Measurements from ENCODE around the gene HECTD3.

Gene HECTD3

DNA sequence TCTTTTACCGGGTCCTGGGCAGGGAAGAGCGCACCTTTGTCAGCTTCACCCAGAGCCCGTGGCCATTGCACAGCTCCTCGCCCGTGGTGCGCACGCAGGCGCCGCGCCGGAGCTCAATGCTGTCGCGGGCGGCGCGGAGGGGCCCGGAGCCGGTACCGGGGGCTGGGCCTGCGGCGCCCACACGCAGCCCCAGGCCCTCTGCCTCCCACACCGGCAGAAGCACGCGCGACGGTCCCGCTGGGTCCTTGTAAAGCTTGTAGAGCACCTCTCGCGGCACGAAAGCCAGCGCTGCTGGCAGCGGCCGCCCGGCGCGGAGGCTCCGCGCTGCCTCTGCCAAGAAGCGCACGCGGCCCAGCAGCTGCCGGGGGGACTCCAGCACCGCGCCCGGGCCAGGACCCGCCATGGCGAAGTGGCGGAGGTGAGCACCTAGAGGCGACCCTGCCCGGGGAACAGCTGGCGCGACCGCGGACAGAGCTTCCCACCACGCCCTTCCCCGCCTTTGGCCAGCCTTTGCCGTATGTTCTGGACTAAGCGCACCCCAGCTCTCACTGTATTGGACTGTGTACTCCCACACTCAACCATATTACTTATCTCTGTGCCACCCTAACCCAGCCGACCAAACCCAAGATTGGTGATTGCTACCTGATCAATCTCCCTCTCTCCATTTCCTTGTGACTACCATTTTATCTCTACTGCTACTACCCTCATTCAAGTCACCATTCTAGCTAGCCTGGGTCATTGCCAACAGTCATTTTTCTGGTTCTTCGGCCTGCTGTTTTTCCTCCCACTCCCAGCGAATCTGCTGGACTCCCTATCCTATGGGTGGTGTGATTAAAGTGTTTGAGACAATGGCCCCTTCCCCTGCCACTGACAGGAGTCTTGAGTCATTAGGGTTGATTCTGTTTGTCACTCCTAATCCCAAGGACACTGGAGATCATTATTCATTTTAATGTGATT, at the start of gene HECTD3:
Gene HECTD3, minus strand, starts transcription at position 470 of the 957 bp plus-strand sequence. Its CDS starts 67 bp downstream, at position 403.
- peaks cover 11% of the 10 kb centered on the region for H3K4me1 ChIP-seq
- peaks cover 22% of the 10 kb centered on the region for H3K36me3 ChIP-seq (replicated peaks)
- DNase-seq (ENCODE audit: low spot score in 2 of 2) = peak; percentile 88 to 89
- no peaks in the 10 kb centered on the region for H3K9me3 ChIP-seq
- no peaks in the 10 kb centered on the region for H3K27me3 ChIP-seq (ENCODE audit: low read depth)
- in situ Hi-C loops (cut with MboI; ENCODE audit: low sequenced_read_pairs) = loop anchor here (5.0 to 10.0 kb wide), 4 partner anchors 174 to 564 kb away; partner anchors contain the start of gene TESK2
- H3K4me3 ChIP-seq = peak within 1 kb of the TSS; percentile 56

DNA sequence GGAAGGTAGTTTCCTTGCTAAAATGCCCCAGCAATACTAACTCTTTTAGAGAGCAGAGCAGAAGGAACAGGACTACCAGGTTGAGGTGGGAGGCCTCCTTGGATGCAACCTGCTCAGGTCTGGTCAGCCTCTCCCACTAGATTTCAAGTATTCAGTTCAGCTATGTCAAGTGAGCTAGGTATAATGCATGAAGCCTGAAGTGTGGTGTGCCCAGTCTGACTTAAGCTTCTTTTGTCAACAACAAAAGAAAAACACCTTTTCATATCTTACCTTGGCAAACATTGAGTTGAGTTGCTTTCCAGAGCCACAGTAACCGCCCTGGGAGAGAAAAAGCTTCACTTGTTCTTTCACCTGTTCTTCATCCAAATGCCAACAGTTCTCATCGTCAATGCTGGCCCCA, 48.7 kb upstream of the HECTD3 start:
- no peaks in the 10 kb centered on the region for H3K36me3 ChIP-seq (replicated peaks)
- no peak overlapping the region for H3K4me3 ChIP-seq
- H3K27me3 ChIP-seq (ENCODE audit: low read depth) = no peaks in the 10 kb centered on the region
- DNase-seq (ENCODE audit: low spot score in 2 of 2) = no peak
- no peaks in the 10 kb centered on the region for H3K9me3 ChIP-seq
- in situ Hi-C loops (cut with MboI; ENCODE audit: low sequenced_read_pairs) = no loop called here
- no peaks in the 10 kb centered on the region for H3K4me1 ChIP-seq

DNA sequence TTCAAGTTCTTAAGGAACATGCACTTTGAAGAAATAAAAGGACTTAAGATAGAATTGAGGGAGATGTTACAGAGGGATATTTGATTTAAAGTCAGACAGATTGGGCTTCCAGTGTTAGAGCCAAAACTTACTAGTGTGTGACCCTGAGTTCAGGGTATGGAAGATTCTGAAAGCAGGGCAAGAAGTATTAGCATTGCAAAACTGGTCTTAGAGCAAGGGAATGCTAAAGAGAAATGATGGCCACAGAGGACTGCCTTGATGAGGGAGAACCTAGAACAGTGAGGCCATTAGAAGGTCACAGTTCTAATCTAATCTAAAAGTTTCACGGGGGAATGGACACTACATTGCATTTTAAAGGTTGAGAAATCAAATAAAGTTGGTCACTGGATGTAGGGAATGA, 46.4 kb upstream of the HECTD3 start:
- Histone ChIP-seq H3K4me3 (no peak overlapping the region), H3K4me1 (no peaks in the 10 kb centered on the region), H3K36me3 (replicated peaks) (no peaks in the 10 kb centered on the region), H3K27me3 (ENCODE audit: low read depth) (no peaks in the 10 kb centered on the region), H3K9me3 (no peaks in the 10 kb centered on the region)
- DNase-seq (ENCODE audit: low spot score in 2 of 2) = no peak
- in situ Hi-C loops (cut with MboI; ENCODE audit: low sequenced_read_pairs) = no loop called here

DNA sequence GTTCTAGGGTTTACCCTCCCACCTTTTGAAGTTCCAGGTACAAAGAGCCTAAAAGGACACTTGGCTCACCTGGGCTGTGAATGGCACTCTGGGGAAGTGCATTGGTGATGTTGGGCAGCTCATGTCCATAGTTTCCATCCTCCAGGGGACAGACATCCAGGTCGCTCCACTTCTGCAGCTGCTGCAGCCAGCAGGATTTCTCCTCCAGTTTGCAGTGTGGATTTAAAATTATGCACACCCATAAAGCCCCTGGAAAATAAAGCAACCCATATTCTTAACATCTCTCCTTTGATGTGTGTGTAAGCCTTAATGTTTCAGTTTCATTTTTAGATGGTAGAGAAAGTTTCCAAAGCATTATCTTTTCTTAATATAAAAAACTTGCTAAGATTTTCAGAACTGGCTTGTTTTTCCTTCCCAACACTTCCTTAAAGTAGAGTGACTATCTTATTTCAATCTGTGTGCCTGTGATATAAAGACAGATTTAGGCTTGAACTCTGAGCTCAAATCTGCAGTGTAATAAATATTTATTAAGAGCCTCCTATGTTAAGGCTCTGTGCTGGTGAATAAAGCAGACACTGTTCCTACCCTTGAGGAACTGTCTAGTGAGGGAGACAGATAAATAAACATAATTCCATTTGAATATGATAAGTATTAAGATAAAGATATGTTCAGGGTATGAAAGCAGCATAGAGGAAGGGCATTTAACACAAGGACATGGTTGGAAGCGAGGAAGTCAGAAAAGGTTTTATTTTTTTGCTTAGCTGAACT, 40.1 kb upstream of the HECTD3 start:
- no peak for DNase-seq (ENCODE audit: low spot score in 2 of 2)
- no peaks in the 10 kb centered on the region for H3K36me3 ChIP-seq (replicated peaks)
- in situ Hi-C loops (cut with MboI; ENCODE audit: low sequenced_read_pairs) = no loop called here
- no peak overlapping the region for H3K4me3 ChIP-seq
- no peaks in the 10 kb centered on the region for H3K27me3 ChIP-seq (ENCODE audit: low read depth)
- H3K9me3 ChIP-seq = no peaks in the 10 kb centered on the region
- no peaks in the 10 kb centered on the region for H3K4me1 ChIP-seq

DNA sequence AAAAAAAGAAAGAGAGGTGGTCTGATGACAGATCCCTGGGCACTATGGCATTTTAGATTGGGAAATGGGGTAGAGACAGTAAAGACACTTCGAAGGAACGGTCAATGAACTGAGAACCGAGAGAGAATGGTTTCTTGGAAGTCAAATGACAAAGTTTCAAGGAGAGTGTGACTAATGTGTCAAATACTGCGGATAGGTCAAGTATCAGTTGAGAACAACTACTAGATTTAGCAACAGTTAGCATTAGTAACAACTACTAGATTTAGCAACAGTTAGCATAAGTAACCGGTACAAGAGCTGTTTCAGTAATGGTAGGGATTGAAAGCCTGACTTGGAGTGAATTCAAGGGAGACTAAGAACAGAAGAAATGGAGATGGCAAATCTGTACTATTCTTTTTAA, 35.9 kb upstream of the HECTD3 start:
- H3K9me3 ChIP-seq = no peaks in the 10 kb centered on the region
- DNase-seq (ENCODE audit: low spot score in 2 of 2) = no peak
- no peaks in the 10 kb centered on the region for H3K4me1 ChIP-seq
- in situ Hi-C loops (cut with MboI; ENCODE audit: low sequenced_read_pairs) = no loop called here
- H3K4me3 ChIP-seq = no peak overlapping the region
- H3K36me3 ChIP-seq (replicated peaks) = no peaks in the 10 kb centered on the region
- no peaks in the 10 kb centered on the region for H3K27me3 ChIP-seq (ENCODE audit: low read depth)

DNA sequence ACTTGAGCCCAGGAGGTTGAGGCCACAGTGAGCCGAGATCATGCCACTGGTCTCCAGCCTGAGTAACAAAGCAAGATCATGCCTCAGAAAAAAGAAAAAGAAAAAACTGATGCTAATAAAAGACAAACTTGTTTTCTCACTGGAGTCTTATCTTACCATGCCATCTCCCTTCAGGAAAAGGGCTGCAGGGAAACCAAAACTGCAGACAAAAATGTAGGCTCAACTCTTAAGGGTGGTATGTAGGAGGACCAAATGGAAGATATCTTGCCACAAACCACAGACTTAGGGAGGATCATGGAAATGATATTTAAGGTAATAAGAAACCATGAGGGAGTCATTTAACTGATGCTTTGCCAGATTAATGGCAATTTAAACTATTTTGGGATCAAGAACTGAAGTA, 33.8 kb upstream of the HECTD3 start:
- no peaks in the 10 kb centered on the region for H3K36me3 ChIP-seq (replicated peaks)
- no peak for DNase-seq (ENCODE audit: low spot score in 2 of 2)
- in situ Hi-C loops (cut with MboI; ENCODE audit: low sequenced_read_pairs) = no loop called here
- no peaks in the 10 kb centered on the region for H3K9me3 ChIP-seq
- H3K4me1 ChIP-seq = no peaks in the 10 kb centered on the region
- no peaks in the 10 kb centered on the region for H3K27me3 ChIP-seq (ENCODE audit: low read depth)
- no peak overlapping the region for H3K4me3 ChIP-seq

DNA sequence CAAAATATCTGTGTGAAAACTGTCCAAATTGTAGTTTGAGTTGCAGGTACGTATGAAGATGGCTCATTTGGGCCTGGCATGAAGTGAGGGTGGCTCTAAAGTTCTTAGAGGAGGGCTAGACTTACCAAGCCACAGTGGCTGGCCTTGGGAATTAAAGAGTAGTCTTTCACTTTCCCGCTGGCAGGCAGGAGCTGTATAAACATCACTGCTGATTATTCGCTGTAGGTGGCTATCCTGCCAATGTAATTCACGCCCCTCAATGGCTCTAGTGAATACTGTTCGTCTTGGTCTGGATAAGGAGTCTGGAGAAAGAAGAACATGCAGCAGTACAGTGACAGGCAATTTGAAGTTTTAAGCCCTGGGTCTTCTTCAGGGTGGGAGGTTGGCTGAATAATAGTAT, 32.0 kb upstream of the HECTD3 start:
- Histone ChIP-seq H3K27me3 (ENCODE audit: low read depth) (no peaks in the 10 kb centered on the region), H3K4me1 (no peaks in the 10 kb centered on the region), H3K4me3 (no peak overlapping the region), H3K9me3 (no peaks in the 10 kb centered on the region), H3K36me3 (replicated peaks) (no peaks in the 10 kb centered on the region)
- in situ Hi-C loops (cut with MboI; ENCODE audit: low sequenced_read_pairs) = no loop called here
- no peak for DNase-seq (ENCODE audit: low spot score in 2 of 2)

DNA sequence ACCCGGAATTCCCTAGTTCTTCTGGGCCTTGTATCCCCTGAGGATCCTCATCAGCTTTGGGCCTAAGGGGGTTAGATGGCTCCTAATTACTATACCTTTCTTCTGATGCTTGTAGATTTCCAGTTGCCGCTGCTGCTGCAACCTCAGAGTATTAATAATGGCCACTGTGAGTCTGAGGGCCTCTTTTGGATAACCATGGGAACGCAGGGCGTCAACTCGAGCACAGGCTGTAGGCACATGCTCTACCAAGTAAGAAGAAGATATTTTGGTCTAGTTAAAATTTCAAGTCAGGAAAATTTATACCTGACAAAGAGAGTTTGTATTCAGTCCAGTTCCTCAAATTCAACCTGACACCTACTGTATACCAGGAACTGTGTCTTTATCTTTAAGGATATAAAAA, 29.2 kb upstream of the HECTD3 start:
- no peaks in the 10 kb centered on the region for H3K36me3 ChIP-seq (replicated peaks)
- no peaks in the 10 kb centered on the region for H3K27me3 ChIP-seq (ENCODE audit: low read depth)
- no peak for DNase-seq (ENCODE audit: low spot score in 2 of 2)
- no peaks in the 10 kb centered on the region for H3K4me1 ChIP-seq
- H3K4me3 ChIP-seq = no peak overlapping the region
- in situ Hi-C loops (cut with MboI; ENCODE audit: low sequenced_read_pairs) = no loop called here
- no peaks in the 10 kb centered on the region for H3K9me3 ChIP-seq

DNA sequence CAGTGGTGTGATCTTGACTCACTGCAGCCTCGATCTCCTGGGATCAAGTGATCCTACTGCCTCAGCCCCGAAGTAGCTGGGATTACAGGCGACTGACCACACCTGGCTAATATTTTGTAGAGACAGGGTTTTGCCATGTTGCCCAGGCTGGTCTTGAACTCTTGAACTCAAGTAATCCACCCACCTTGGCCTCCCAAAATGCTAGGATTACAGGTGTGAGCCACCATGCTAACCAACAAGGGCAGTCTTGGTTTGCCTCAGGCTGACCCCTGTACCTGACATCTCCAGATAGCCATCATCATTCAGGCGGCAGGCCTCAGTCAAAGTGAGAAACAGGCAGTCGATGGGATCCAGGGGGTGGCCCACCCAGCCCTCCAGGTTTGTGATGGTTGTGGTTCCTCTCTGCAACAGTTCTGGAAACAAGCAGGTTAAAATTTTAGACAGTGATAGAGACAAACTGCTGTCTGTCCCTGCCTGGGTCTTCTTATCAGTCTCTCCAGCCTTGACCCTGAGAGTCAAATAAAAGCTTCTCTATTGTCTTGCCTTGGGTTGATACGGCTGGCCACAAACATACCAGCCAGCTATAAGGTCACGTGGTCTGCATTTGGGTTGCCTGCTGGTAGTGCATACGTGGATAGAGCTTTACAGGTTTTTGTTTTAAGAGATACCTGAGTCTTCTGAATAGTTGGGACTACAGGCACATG, 27.7 kb upstream of the HECTD3 start:
- H3K4me3 ChIP-seq = no peak overlapping the region
- no peak for DNase-seq (ENCODE audit: low spot score in 2 of 2)
- in situ Hi-C loops (cut with MboI; ENCODE audit: low sequenced_read_pairs) = no loop called here

DNA sequence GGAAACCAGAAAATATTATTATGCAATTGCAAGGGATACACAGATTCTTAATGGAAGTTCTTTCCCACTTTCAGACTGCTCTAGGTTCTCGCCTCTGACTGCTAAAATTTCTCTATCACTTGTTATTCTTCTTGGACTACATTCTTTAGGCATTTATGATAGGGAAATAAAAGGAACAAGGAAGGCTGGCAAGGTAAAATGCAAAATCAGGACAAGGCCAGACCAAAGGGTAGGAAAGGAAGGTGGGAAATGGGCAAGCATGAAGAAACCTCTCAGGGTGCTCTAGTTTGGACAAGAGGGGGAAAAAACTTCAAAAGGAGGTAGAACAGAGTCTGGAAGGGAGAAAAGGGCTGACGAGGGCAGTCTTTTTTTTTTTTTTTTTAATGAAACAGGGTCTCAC, 27.1 kb upstream of the HECTD3 start:
- DNase-seq (ENCODE audit: low spot score in 2 of 2) = no peak
- H3K4me1 ChIP-seq = no peaks in the 10 kb centered on the region
- H3K4me3 ChIP-seq = no peak overlapping the region
- no peaks in the 10 kb centered on the region for H3K9me3 ChIP-seq
- no peaks in the 10 kb centered on the region for H3K36me3 ChIP-seq (replicated peaks)
- in situ Hi-C loops (cut with MboI; ENCODE audit: low sequenced_read_pairs) = no loop called here
- no peaks in the 10 kb centered on the region for H3K27me3 ChIP-seq (ENCODE audit: low read depth)

More for the DNA sequence above, 27.7 kb upstream of the HECTD3 start:
- H3K9me3 ChIP-seq = no peaks in the 10 kb centered on the region
- no peaks in the 10 kb centered on the region for H3K27me3 ChIP-seq (ENCODE audit: low read depth)
- H3K4me1 ChIP-seq = no peaks in the 10 kb centered on the region
- H3K36me3 ChIP-seq (replicated peaks) = no peaks in the 10 kb centered on the region

DNA sequence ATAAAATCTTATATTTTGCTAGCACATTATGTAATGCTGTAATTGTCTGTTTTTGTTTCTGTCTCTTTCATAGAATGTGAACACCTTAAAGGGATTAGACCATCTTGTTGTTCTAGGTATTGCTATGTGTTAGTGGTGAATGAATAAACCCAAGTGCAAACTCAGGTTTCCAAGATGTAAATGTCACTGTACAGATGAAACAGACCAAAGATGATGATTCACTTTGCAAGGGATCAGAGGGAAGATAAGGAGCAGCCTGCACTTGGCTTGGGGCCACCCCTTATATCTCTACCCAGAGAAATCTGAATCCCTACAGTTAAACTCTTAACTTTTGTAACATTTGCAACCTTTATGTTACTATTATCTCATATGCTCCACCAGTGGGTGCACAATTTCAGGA, 26.3 kb upstream of the HECTD3 start:
- H3K9me3 ChIP-seq = no peaks in the 10 kb centered on the region
- H3K27me3 ChIP-seq (ENCODE audit: low read depth) = no peaks in the 10 kb centered on the region
- no peaks in the 10 kb centered on the region for H3K36me3 ChIP-seq (replicated peaks)
- DNase-seq (ENCODE audit: low spot score in 2 of 2) = no peak
- no peak overlapping the region for H3K4me3 ChIP-seq
- H3K4me1 ChIP-seq = no peaks in the 10 kb centered on the region
- in situ Hi-C loops (cut with MboI; ENCODE audit: low sequenced_read_pairs) = no loop called here

DNA sequence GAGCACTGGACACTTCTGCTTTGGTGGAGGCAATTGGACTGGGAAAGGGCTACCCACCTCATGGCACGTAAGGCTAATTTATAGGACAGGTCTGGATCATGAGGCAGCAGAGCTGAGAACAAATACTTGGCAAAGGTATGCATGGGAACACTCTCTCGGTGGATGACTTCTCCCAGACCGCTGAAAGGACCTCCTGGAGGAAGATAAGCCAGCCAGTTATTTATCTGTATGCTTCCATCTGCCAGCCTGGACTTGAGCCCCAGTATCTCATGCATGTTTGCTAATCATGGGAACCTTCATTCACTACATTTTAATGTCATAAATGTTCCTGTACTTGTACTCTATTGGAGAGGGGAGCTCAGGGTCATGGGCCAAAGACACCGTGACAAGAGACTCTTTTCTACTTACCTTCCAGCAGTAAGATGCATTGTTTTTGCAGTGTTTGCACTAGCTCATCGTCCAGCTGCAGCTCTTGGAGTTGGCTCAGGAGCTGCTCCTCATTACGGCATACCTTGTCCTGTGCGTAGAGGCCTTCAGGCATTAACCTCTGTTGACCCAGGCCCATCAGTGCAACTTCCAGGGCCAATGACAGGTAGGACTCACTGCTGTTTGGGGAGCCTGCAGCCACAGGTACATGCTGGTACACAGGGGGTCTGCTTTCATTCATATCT, 24.6 kb upstream of the HECTD3 start:
- Histone ChIP-seq H3K36me3 (replicated peaks) (no peaks in the 10 kb centered on the region), H3K4me3 (no peak overlapping the region), H3K9me3 (no peaks in the 10 kb centered on the region), H3K27me3 (ENCODE audit: low read depth) (no peaks in the 10 kb centered on the region), H3K4me1 (no peaks in the 10 kb centered on the region)
- in situ Hi-C loops (cut with MboI; ENCODE audit: low sequenced_read_pairs) = no loop called here
- no peak for DNase-seq (ENCODE audit: low spot score in 2 of 2)

DNA sequence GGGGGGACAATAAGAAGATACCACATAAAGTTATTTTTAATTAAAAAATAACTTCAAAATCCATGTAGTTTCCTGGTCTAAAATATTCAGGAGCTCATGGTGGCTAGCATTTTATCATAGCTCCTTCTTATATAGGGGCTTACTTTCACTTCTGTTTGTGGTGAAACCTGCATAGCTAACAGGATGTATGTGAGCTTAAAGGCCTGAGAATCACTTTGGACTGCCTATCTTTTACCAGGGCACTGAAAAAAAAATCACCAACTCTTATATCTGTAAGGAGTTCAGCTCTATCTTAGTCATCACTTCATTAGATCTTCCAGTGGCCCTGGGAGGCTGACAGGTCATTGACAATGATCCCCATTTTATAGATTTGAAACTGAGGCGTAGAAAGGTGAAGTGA, 22.2 kb upstream of the HECTD3 start:
- no peak overlapping the region for H3K4me3 ChIP-seq
- no peaks in the 10 kb centered on the region for H3K9me3 ChIP-seq
- no peaks in the 10 kb centered on the region for H3K27me3 ChIP-seq (ENCODE audit: low read depth)
- DNase-seq (ENCODE audit: low spot score in 2 of 2) = no peak
- H3K36me3 ChIP-seq (replicated peaks) = no peaks in the 10 kb centered on the region
- in situ Hi-C loops (cut with MboI; ENCODE audit: low sequenced_read_pairs) = no loop called here
- no peaks in the 10 kb centered on the region for H3K4me1 ChIP-seq
